ENCODE measurements around the gene EDDM3A.
"Not testable (repeated sequence)": the region's sequence is repeated elsewhere in the genome, so short reads cannot be mapped to it uniquely, and the experiment has no call there.

EDDM3A gene

GRCh38 chr14:20732979-20733635 is 12.6 kb upstream of the EDDM3A start:
- H3K4me1 ChIP-seq (ENCODE audit: insufficient read depth, insufficient read length): peaks cover 3% of the 10 kb centered on the region

GRCh38 chr14:20733684-20734429 is 11.8 kb upstream of the EDDM3A start:
- Histone ChIP-seq H3K9me3 (ENCODE audit: insufficient read depth, low read length) (no peaks in the 10 kb centered on the region), H3K4me3 (ENCODE audit: insufficient read length, low read depth) (no peak overlapping the region), H3K4me1 (ENCODE audit: insufficient read depth, insufficient read length) (peaks cover 3% of the 10 kb centered on the region), H3K27me3 (ENCODE audit: insufficient read depth, insufficient read length) (no peaks in the 10 kb centered on the region), H3K36me3 (ENCODE audit: insufficient read depth, insufficient read length, low read length) (no peaks in the 10 kb centered on the region), H3K9ac (ENCODE audit: insufficient read length, low read depth) (no peak overlapping the region)
- TF ChIP-seq ZNF274 (IDR thresholded peaks at IDR 0.05; ENCODE audit: low read depth, low read length): no peak
- TF ChIP-seq SUZ12 (IDR thresholded peaks at IDR 0.05; ENCODE audit: extremely low read depth, insufficient read depth, insufficient read length): no peak
- no peak for TF ChIP-seq YY1 (IDR thresholded peaks at IDR 0.05; ENCODE audit: insufficient read depth, insufficient read length)
- DNase-seq (ENCODE audit: low read depth, low spot score): no peak

More at GRCh38 chr14:20732979-20733635, 12.6 kb upstream of the EDDM3A start:
- DNase-seq (ENCODE audit: low read depth, low spot score): no peak
- Histone ChIP-seq H3K27me3 (ENCODE audit: insufficient read depth, insufficient read length) (no peaks in the 10 kb centered on the region), H3K4me3 (ENCODE audit: insufficient read length, low read depth) (no peak overlapping the region), H3K36me3 (ENCODE audit: insufficient read depth, insufficient read length, low read length) (no peaks in the 10 kb centered on the region), H3K9me3 (ENCODE audit: insufficient read depth, low read length) (no peaks in the 10 kb centered on the region), H3K9ac (ENCODE audit: insufficient read length, low read depth) (no peak overlapping the region)
- TF ChIP-seq SUZ12 (IDR thresholded peaks at IDR 0.05; ENCODE audit: extremely low read depth, insufficient read depth, insufficient read length): no peak
- TF ChIP-seq ZNF274 (IDR thresholded peaks at IDR 0.05; ENCODE audit: low read depth, low read length): no peak
- no peak for TF ChIP-seq YY1 (IDR thresholded peaks at IDR 0.05; ENCODE audit: insufficient read depth, insufficient read length)

DNA sequence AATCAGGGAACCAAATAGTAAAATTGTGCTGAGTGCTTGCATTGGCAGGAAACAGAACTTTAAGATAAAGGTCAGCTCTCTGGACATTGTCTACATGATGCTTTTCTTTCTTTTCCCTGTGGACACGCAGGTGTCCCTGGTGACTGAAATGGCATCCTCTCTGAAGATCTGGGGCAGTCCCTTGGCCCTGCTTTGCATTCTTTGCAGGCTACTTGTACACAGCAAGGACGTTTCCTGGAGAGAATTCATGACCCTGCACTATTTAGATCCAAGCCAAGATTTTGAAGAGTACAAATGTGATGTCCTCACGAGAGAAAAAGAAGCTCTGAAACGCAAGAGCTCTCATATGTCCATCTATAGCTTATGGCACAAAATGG is 11.3 kb upstream of the EDDM3A start:
- TF ChIP-seq ZNF274 (IDR thresholded peaks at IDR 0.05; ENCODE audit: low read depth, low read length): no peak
- no peak for TF ChIP-seq YY1 (IDR thresholded peaks at IDR 0.05; ENCODE audit: insufficient read depth, insufficient read length)
- TF ChIP-seq SUZ12 (IDR thresholded peaks at IDR 0.05; ENCODE audit: extremely low read depth, insufficient read depth, insufficient read length): no peak
- no peak for DNase-seq (ENCODE audit: low read depth, low spot score)
- H3K36me3 ChIP-seq (ENCODE audit: insufficient read depth, insufficient read length, low read length): no peaks in the 10 kb centered on the region
- H3K9ac ChIP-seq (ENCODE audit: insufficient read length, low read depth): no peak overlapping the region
- peaks cover 3% of the 10 kb centered on the region for H3K4me1 ChIP-seq (ENCODE audit: insufficient read depth, insufficient read length)
- no peaks in the 10 kb centered on the region for H3K9me3 ChIP-seq (ENCODE audit: insufficient read depth, low read length)
- no peaks in the 10 kb centered on the region for H3K27me3 ChIP-seq (ENCODE audit: insufficient read depth, insufficient read length)
- no peak overlapping the region for H3K4me3 ChIP-seq (ENCODE audit: insufficient read length, low read depth)

- H3K27me3 ChIP-seq (ENCODE audit: insufficient read depth, insufficient read length); H3K4me1 ChIP-seq (ENCODE audit: insufficient read depth, insufficient read length); H3K36me3 ChIP-seq (ENCODE audit: insufficient read depth, insufficient read length, low read length); H3K9ac ChIP-seq (ENCODE audit: insufficient read length, low read depth); H3K9me3 ChIP-seq (ENCODE audit: insufficient read depth, low read length); DNase-seq (ENCODE audit: low read depth, low spot score); H3K4me3 ChIP-seq (ENCODE audit: insufficient read length, low read depth): not testable (repeated sequence)
These were observed 7.4 kb upstream of the EDDM3A start for GRCh38 chr14:20738292-20738691.

- H3K9ac ChIP-seq (ENCODE audit: insufficient read length, low read depth): no peak overlapping the region
- no peak for DNase-seq (ENCODE audit: low read depth, low spot score)
- no peaks in the 10 kb centered on the region for H3K36me3 ChIP-seq (ENCODE audit: insufficient read depth, insufficient read length, low read length)
- H3K9me3 ChIP-seq (ENCODE audit: insufficient read depth, low read length): no peaks in the 10 kb centered on the region
- no peak for TF ChIP-seq YY1 (IDR thresholded peaks at IDR 0.05; ENCODE audit: insufficient read depth, insufficient read length)
- no peak for TF ChIP-seq ZNF274 (IDR thresholded peaks at IDR 0.05; ENCODE audit: low read depth, low read length)
- TF ChIP-seq SUZ12 (IDR thresholded peaks at IDR 0.05; ENCODE audit: extremely low read depth, insufficient read depth, insufficient read length): no peak
- H3K4me1 ChIP-seq (ENCODE audit: insufficient read depth, insufficient read length): no peaks in the 10 kb centered on the region
- H3K4me3 ChIP-seq (ENCODE audit: insufficient read length, low read depth): no peak overlapping the region
- H3K27me3 ChIP-seq (ENCODE audit: insufficient read depth, insufficient read length): no peaks in the 10 kb centered on the region
These were observed 3.6 kb upstream of the EDDM3A start for GRCh38 chr14:20742132-20742531.

DNA sequence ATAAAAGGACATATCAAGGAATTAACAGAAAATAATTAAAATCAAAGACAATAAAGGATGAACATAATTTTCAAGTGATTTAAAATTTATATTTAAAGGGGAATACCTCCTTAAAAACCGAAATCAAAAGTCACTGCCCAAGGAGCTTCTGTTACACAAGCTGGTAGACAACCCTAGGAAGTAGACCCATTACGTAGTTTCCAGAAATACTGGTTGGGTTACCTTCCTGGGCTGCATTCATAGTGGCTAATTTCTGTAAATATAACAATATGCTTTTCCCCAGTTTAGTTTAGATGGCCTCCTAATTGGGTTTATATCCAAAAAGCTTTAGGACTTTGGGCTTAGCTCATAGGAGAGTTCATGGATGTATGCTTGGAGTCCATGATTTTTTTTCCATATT is 2.1 kb upstream of the EDDM3A start:
- Histone ChIP-seq H3K36me3 (ENCODE audit: insufficient read depth, insufficient read length, low read length) (no peaks in the 10 kb centered on the region), H3K27me3 (ENCODE audit: insufficient read depth, insufficient read length) (no peaks in the 10 kb centered on the region), H3K9ac (ENCODE audit: insufficient read length, low read depth) (no peak overlapping the region), H3K4me3 (ENCODE audit: insufficient read length, low read depth) (no peak overlapping the region), H3K4me1 (ENCODE audit: insufficient read depth, insufficient read length) (no peaks in the 10 kb centered on the region), H3K9me3 (ENCODE audit: insufficient read depth, low read length) (no peaks in the 10 kb centered on the region)
- DNase-seq (ENCODE audit: low read depth, low spot score): no peak
- TF ChIP-seq YY1 (IDR thresholded peaks at IDR 0.05; ENCODE audit: insufficient read depth, insufficient read length) (no peak), SUZ12 (IDR thresholded peaks at IDR 0.05; ENCODE audit: extremely low read depth, insufficient read depth, insufficient read length) (no peak), ZNF274 (IDR thresholded peaks at IDR 0.05; ENCODE audit: low read depth, low read length) (no peak)

DNA sequence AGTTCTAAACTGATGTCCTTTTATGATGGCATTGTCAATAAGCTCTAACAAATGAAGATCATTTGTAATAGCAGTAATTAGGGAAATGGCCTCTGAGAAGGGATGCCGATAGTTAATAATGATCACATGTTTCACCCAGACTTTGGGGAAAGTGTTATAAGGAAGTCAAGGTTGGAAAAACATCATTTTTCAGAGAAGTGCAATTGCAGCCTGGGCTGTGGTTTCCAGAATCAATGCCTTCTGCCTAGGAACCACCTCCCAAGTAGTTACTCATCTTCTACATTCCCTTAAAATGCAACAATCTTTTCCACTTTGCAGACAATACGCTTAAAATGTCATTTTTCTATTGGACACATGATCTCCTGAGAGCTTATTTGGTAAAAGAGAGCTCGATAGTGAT is 879 bp downstream of the EDDM3A start:
- Histone ChIP-seq H3K4me1 (ENCODE audit: insufficient read depth, insufficient read length) (no peaks in the 10 kb centered on the region), H3K27me3 (ENCODE audit: insufficient read depth, insufficient read length) (no peaks in the 10 kb centered on the region), H3K9ac (ENCODE audit: insufficient read length, low read depth) (no peak overlapping the region), H3K9me3 (ENCODE audit: insufficient read depth, low read length) (peaks cover 3% of the 10 kb centered on the region), H3K4me3 (ENCODE audit: insufficient read length, low read depth) (no peak overlapping the region), H3K36me3 (ENCODE audit: insufficient read depth, insufficient read length, low read length) (no peaks in the 10 kb centered on the region)
- no peak for TF ChIP-seq SUZ12 (IDR thresholded peaks at IDR 0.05; ENCODE audit: extremely low read depth, insufficient read depth, insufficient read length)
- no peak for TF ChIP-seq ZNF274 (IDR thresholded peaks at IDR 0.05; ENCODE audit: low read depth, low read length)
- TF ChIP-seq YY1 (IDR thresholded peaks at IDR 0.05; ENCODE audit: insufficient read depth, insufficient read length): no peak
- no peak for DNase-seq (ENCODE audit: low read depth, low spot score)

All from NT2/D1 (cell line).